ENCODE measurements around the gene BMP8A. TPM values are rescaled to one million over a fixed set of nuclear protein-coding genes. Genes with fewer than 3 reads are reported as not detected.

The BMP8A gene
- total RNA-seq, 1 experiment from 2014 or later: not detected

DNA sequence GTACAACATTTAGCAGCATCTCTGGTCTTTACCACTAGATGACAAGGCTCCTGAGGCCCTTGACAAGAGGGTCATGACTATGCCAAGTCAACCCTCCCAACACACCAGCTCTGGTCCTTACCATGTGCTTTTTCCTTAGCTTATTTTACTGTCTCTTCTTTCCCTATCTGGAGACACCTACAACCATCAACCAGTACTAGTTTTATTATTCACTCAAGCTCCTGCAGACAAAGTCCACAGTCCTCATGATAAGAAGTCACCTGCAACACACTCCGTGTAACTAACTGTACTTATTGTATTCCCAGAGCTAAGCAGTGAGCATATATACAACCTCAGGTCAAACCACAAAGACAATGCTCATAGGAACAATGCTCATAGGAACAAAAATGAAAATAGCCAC is 69.8 kb downstream of the BMP8A start:
- DNase-seq (ENCODE audit: low spot score): no peak
- in situ Hi-C loops (cut with HindIII; ENCODE audit: low sequenced_read_pairs): no loop called here

DNA sequence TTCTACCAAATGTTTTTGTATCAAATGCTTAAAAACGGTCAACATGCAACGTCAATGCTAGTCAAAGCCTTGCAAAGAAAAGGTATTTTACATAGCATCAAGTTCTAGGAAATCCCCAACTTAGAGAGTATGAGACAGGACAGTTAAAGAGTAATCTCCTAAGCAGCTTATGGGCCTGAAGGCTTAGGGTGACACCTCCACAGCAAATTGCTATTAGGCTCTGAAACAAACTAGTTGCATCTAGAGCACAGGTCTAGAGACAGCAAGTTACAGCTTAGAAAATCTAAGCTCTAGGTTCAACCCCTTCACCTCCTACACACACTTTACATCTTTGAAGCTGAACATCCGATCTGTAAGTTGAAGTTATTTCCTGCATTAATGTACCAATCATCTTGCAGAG is 71.5 kb downstream of the BMP8A start:
- DNase-seq (ENCODE audit: low spot score): no peak
- in situ Hi-C loops (cut with HindIII; ENCODE audit: low sequenced_read_pairs): no loop called here

GRCh38 chr1:39563669-39564068 is 72.2 kb downstream of the BMP8A start:
- in situ Hi-C loops (cut with HindIII; ENCODE audit: low sequenced_read_pairs): no loop called here
- no peak for DNase-seq (ENCODE audit: low spot score)

DNA sequence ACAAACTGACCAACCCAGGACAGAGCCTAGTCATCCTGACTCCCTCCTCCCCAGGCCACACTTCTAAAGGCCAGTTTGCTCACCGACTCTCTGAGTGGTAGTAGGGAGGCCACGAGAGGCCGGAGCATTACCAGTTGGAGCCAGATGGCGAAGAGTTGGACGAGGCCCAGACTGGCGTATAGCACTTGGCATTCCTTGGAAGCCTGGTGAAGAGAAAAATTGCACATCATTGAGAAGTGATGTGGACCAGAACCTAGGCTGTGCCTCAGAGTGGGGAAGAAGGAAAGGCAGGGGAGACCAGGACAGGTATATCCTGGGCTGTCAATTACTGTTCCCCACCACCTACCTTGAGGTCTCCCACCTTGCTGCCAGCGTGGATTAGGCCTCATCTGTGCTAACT is 72.9 kb downstream of the BMP8A start:
- peak; percentile 88 for DNase-seq (ENCODE audit: low spot score)
- in situ Hi-C loops (cut with HindIII; ENCODE audit: low sequenced_read_pairs): no loop called here

DNA sequence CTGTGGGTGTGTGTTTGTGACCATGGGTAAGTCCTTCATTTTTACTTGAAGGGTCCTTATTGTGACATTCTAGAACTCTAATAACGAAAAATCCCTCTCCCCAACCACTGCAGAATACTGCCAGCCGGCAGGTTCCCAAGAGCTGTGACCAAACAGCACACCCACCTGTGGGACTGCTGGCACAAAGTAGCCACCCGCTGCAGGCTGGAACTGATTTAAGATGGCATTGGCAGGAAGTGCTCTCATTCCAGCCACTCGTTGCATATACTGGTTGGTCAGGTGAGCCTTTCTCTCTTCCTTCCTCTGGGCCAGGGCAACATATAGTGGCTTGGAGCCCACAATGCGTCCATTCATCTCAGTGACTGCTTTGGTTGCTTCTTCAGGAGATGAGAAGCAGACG is 73.5 kb downstream of the BMP8A start:
- DNase-seq (ENCODE audit: low spot score): peak; percentile 59
- in situ Hi-C loops (cut with HindIII; ENCODE audit: low sequenced_read_pairs): no loop called here

- in situ Hi-C loops (cut with HindIII; ENCODE audit: low sequenced_read_pairs): no loop called here
- no peak for DNase-seq (ENCODE audit: low spot score)
Measured at GRCh38 chr1:39566441-39567137, 75.2 kb downstream of the BMP8A start.

DNA sequence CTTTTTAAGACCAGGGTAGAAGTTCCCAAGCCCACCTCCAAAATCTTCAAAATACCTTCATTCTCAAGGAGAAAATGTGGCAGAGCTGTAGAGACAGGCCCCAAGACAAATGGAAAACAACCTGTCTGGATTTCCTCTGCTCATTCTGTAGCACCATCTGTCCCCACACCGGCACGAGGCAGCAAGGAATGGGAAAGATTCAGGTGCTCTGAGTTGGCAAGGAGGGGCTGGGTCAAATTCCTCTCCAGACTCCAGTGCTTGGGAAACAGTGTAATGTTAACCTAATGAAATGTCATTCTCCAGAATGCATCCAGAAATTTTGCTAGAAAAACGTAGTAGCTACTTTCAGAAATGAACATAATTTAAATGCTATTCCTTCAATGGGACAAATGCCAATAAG is 75.9 kb downstream of the BMP8A start:
- DNase-seq (ENCODE audit: low spot score): peak; percentile 42
- in situ Hi-C loops (cut with HindIII; ENCODE audit: low sequenced_read_pairs): no loop called here

DNA sequence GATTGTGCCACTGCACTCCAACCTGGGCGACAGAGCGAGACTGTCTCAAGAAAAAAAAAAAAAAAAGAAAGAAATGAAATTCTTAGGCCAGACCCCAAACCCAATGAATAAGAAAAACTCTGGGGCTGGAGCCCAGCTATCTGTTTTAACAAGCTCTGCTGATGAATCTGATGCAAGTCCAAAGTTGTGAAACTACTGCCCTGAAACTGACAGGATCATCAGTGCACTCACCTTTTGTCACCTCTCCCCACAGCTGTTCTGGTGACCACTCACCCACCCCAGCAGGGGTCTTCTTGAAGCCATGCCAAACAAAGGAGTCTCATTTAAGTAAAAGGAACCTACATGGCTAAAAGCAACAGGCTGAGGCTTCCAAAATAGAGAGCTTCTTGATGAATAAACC is 76.8 kb downstream of the BMP8A start:
- in situ Hi-C loops (cut with HindIII; ENCODE audit: low sequenced_read_pairs): no loop called here
- no peak for DNase-seq (ENCODE audit: low spot score)

DNA sequence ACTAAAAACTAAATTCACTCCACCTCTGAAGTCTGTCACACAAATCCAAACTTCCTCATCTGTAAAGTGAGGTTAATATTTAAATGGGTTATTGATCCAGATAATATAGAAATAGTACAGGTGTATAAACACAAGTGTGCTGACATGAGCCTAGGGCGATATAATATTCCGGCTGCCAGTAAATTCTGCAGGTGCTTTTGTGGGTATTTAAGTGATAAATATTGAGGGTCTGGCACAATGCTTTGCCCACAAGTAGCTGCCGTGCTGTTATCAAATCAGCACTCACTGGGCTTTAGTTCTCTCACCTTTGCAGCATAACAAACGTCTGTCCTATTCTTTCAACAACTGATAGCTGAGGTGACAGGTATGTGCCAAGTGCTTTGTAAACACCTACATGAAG is 77.6 kb downstream of the BMP8A start:
- in situ Hi-C loops (cut with HindIII; ENCODE audit: low sequenced_read_pairs): no loop called here
- no peak for DNase-seq (ENCODE audit: low spot score)

DNA sequence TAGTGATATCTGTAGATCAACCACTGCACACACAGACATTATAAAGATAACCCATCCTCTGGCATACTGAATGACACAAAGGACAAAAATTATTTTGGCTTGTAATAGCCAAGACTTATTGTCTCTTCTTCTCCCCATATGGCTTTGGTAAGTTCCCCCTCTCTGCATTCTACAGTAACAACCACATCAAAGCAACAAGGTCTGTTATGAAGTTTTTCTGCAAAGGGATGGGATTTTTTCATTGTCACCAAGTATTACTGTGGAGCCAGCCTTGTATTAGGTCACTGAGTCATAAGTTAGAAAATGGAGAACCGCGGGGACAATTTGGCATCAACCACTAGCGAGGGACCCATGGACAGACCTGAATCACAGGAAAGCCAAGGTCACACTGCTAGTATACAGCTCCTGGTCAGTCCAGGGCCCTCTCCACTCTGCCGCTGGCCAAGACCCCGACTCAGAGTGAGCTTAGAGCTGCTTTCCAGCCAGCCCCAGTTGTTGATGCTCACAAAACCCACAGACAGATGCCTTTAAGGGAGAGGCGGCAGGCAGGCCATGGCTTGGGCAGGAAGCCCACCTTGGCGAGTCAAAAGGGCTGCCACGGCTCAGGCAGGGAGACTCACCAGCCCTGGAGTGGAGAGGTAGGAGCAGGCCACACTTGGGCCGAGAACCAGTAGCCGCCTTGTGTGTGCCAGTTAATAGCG is 79.2 kb downstream of the BMP8A start:
- in situ Hi-C loops (cut with HindIII; ENCODE audit: low sequenced_read_pairs): no loop called here
- DNase-seq (ENCODE audit: low spot score): no peak

DNA sequence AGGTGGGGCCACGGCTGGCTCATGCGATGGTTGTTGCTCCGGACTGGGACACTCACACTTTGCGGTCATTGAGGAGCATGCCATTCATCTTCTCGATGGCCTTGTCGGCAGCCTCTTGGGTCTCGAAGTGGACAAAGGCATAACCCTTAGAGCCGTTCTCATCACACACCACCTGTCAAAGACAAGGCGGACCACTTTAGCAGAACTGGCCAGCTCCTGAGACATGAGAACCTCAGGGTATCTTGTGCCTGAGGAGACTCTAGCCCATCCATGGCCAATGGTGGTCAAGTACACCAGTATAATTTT is 79.7 kb downstream of the BMP8A start:
- DNase-seq (ENCODE audit: low spot score): no peak
- in situ Hi-C loops (cut with HindIII; ENCODE audit: low sequenced_read_pairs): no loop called here

GRCh38 chr1:39572379-39573096 is 81.1 kb downstream of the BMP8A start:
- no peak for DNase-seq (ENCODE audit: low spot score)
- in situ Hi-C loops (cut with HindIII; ENCODE audit: low sequenced_read_pairs): no loop called here

GRCh38 chr1:39573097-39573465 is 81.6 kb downstream of the BMP8A start:
- DNase-seq (ENCODE audit: low spot score): no peak
- in situ Hi-C loops (cut with HindIII; ENCODE audit: low sequenced_read_pairs): no loop called here

DNA sequence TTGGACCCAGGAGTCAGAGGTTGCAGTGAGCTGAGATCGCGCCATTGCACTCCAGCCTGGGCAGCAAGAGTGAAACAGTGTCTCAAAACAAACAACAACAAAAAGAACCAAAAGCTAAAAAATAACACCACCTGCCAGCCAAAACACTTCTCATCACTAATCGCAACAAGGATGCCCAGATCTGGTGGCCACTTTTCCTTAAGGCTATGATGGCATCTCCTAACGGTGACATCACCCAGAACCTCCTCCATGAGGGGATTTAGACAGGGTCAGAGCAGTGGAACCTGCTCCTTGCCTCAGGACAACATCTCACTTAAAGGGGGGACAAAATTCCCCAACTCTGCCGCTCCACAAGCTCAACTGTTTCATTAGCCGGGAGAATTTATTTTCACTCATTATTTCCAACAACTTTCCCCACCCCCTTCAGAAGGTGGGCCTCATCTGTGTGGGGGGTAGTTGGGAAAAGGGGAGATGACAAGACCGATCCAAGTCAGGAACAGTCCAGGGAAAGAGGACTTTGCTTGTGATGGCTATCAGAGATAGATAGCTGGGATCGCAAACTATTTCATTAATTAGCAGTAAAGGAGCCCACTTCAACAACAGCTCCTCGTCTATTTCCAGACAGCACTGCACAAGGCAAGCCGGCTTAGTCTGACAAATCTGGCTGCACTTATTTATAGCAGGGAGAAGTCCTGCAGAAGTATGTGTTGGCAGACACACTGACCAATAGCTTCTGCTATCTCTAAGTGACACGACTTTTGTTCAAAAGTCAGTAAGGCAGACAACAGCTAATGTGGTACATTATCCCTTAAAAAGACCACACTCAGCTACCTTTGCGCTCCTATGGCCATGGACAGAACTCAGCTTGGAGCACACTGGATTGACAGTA is 82.5 kb downstream of the BMP8A start:
- DNase-seq (ENCODE audit: low spot score): no peak
- in situ Hi-C loops (cut with HindIII; ENCODE audit: low sequenced_read_pairs): no loop called here

DNA sequence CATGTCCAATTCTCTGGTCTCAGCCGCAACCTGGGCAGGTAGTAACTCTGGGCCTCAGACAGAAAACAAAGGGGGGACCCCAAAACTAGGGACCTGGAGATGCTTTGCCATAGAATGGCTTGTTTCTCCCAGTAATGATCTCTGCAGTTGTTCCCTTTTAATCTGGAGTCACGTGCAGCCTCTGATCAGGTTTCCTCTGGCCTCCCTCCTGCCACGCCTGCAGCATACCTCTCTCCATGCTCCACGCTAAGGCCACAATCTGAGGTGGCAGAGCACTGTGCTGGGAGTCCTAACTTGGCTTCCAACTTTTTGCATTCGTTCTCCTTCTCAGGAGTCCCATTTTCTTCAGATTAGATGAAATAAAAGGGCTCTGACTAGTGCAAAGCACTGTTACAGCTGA is 83.2 kb downstream of the BMP8A start:
- in situ Hi-C loops (cut with HindIII; ENCODE audit: low sequenced_read_pairs): no loop called here
- no peak for DNase-seq (ENCODE audit: low spot score)

Other genes starting within 250 kb of the BMP8A start
- gene PABPC4, start 85.2 kb downstream of the BMP8A start, total RNA-seq (2014; rRNA removed; shearing (Covaris generic)): 91.4 and 171 TPM in 2 replicates
- gene HEYL, start 148.0 kb downstream of the BMP8A start, total RNA-seq (2014; rRNA removed; shearing (Covaris generic)): 0.07 and 1.2 TPM in 2 replicates
- not detected in 2 replicates for gene NT5C1A, start 180.5 kb downstream of the BMP8A start, total RNA-seq (2014; rRNA removed; shearing (Covaris generic))
- 0.62 and 1.9 TPM in 2 replicates for gene HPCAL4, start 199.8 kb downstream of the BMP8A start, total RNA-seq (2014; rRNA removed; shearing (Covaris generic))
- gene PPIE, start 247.2 kb downstream of the BMP8A start, total RNA-seq (2014; rRNA removed; shearing (Covaris generic)): 80.4 and 86.0 TPM in 2 replicates